Measurements from ENCODE around the gene FOXK2.
A peak's percentile ranks its signal among the peaks of the same experiment; 100 is the strongest.

DNA sequence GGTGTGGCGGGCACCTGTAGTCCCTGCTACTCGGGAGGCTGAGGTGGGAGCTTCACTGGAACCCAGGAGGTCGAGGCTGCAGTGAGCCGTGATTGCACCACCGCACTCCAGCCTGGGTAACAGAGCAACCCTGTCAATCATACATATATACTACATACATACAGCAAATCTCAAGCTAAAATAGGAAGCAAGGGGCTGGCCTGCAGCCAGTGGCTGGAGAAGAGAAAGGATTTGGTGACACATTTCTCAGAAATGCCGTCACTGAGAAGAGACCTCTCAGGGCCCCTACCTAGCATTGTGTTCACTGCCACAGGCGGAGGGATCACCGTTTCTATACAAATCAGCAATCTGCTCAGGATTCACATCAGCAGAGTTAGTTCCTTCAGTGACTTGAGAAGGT, 44.1 kb upstream of the FOXK2 start:
- TF ChIP-seq, protein P1, sequence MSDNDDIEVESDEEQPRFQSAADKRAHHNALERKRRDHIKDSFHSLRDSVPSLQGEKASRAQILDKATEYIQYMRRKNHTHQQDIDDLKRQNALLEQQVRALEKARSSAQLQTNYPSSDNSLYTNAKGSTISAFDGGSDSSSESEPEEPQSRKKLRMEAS (IDR thresholded peaks at IDR 0.05), result no peak
- no peak for TF ChIP-seq EP300 (IDR thresholded peaks at IDR 0.05; ENCODE audit: borderline replicate concordance)
- TF ChIP-seq YY1 (IDR thresholded peaks at IDR 0.05; ENCODE audit: low read depth), result no peak
- no peak for TF ChIP-seq RAD21 (IDR thresholded peaks at IDR 0.05; ENCODE audit: low read depth)
- TF ChIP-seq, protein P2, sequence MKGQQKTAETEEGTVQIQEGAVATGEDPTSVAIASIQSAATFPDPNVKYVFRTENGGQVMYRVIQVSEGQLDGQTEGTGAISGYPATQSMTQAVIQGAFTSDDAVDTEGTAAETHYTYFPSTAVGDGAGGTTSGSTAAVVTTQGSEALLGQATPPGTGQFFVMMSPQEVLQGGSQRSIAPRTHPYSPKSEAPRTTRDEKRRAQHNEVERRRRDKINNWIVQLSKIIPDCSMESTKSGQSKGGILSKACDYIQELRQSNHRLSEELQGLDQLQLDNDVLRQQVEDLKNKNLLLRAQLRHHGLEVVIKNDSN (IDR thresholded peaks at IDR 0.05), result no peak
- no peak for TF ChIP-seq TAF1 (IDR thresholded peaks at IDR 0.05; ENCODE audit: low read depth)
- TF ChIP-seq, protein P3, sequence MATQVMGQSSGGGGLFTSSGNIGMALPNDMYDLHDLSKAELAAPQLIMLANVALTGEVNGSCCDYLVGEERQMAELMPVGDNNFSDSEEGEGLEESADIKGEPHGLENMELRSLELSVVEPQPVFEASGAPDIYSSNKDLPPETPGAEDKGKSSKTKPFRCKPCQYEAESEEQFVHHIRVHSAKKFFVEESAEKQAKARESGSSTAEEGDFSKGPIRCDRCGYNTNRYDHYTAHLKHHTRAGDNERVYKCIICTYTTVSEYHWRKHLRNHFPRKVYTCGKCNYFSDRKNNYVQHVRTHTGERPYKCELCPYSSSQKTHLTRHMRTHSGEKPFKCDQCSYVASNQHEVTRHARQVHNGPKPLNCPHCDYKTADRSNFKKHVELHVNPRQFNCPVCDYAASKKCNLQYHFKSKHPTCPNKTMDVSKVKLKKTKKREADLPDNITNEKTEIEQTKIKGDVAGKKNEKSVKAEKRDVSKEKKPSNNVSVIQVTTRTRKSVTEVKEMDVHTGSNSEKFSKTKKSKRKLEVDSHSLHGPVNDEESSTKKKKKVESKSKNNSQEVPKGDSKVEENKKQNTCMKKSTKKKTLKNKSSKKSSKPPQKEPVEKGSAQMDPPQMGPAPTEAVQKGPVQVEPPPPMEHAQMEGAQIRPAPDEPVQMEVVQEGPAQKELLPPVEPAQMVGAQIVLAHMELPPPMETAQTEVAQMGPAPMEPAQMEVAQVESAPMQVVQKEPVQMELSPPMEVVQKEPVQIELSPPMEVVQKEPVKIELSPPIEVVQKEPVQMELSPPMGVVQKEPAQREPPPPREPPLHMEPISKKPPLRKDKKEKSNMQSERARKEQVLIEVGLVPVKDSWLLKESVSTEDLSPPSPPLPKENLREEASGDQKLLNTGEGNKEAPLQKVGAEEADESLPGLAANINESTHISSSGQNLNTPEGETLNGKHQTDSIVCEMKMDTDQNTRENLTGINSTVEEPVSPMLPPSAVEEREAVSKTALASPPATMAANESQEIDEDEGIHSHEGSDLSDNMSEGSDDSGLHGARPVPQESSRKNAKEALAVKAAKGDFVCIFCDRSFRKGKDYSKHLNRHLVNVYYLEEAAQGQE (IDR thresholded peaks at IDR 0.05; ENCODE audit: low read depth), result no peak
- TF ChIP-seq TCF12 (IDR thresholded peaks at IDR 0.05; ENCODE audit: low read depth), result no peak
- TF ChIP-seq NFIC (IDR thresholded peaks at IDR 0.05), result peak; percentile 42
- TF ChIP-seq CEBPB (IDR thresholded peaks at IDR 0.05), result no peak
- no peak for TF ChIP-seq FOXM1 (IDR thresholded peaks at IDR 0.05; ENCODE audit: borderline replicate concordance, low read depth)
- no peak for TF ChIP-seq CREB1 (IDR thresholded peaks at IDR 0.05; ENCODE audit: low read depth)
